GM23248 (cell line): ENCODE data around the gene PARP3. TPM values are rescaled to one million over a fixed set of nuclear protein-coding genes. Genes with fewer than 3 reads are reported as not detected.
A peak's percentile ranks its signal among the peaks of the same experiment; 100 is the strongest.

ENCODE experiments used
- DNase-seq: peaks from one replicate; pipeline ENCODE4 v3.0.0-alpha.2; 2015
- H2AFZ ChIP-seq: fragments of 200-600 bp; sonication (generic); 2 replicates; pipeline ENCODE4 v1.6.1; 2016; ENCODE audit warnings: antibody characterized with exemption
- H3F3A ChIP-seq: fragments of 200-600 bp; sonication (generic); 2 replicates; pipeline ENCODE4 v1.6.1; 2016; ENCODE audit warnings: mild to moderate bottlenecking, antibody characterized with exemption, mixed run types; ENCODE audit not compliant: insufficient read depth
- H3K27ac ChIP-seq: fragments of 200-600 bp; sonication (generic); 2 replicates; pipeline ENCODE4 v1.5.1; 2016; ENCODE audit warnings: mild to moderate bottlenecking
- H3K27me3 ChIP-seq: fragments of 200-600 bp; sonication (generic); replicated peaks from 2 replicates; pipeline ENCODE4 v1.6.1; 2016; ENCODE audit warnings: mild to moderate bottlenecking; ENCODE audit not compliant: insufficient read depth
- H3K36me3 ChIP-seq: fragments of 200-600 bp; sonication (generic); 2 replicates; pipeline ENCODE4 v1.6.1; 2016; ENCODE audit warnings: low read depth, mild to moderate bottlenecking
- H3K4me1 ChIP-seq: fragments of 200-600 bp; sonication (generic); 2 replicates; pipeline ENCODE4 v1.6.1; 2016; ENCODE audit warnings: mild to moderate bottlenecking; ENCODE audit not compliant: insufficient read depth
- H3K4me2 ChIP-seq: fragments of 200-600 bp; sonication (generic); one replicate; pipeline ENCODE4 v1.6.1; 2016; ENCODE audit warnings: mild to moderate bottlenecking; ENCODE audit not compliant: unreplicated experiment
- H3K4me3 ChIP-seq: fragments of 200-600 bp; sonication (generic); 2 replicates; pipeline ENCODE4 v1.5.1; 2016; ENCODE audit warnings: mild to moderate bottlenecking
- H3K79me2 ChIP-seq: fragments of 200-600 bp; sonication (generic); 2 replicates; pipeline ENCODE4 v1.6.1; 2016; ENCODE audit warnings: mild to moderate bottlenecking; ENCODE audit not compliant: insufficient read depth
- H3K9ac ChIP-seq: fragments of 200-600 bp; sonication (generic); 2 replicates; pipeline ENCODE4 v1.6.1; 2016; ENCODE audit warnings: mild to moderate bottlenecking
- H3K9me2 ChIP-seq: fragments of 200-600 bp; sonication (generic); 2 replicates; pipeline ENCODE4 v1.6.1; 2016; ENCODE audit warnings: mixed run types, mild to moderate bottlenecking, moderate library complexity; ENCODE audit not compliant: insufficient read depth
- H3K9me3 ChIP-seq: fragments of 200-600 bp; sonication (generic); one replicate; pipeline ENCODE4 v1.6.1; 2017; ENCODE audit warnings: low read depth
- H4K20me1 ChIP-seq: fragments of 200-600 bp; sonication (generic); 2 replicates; pipeline ENCODE4 v1.6.0; 2016; ENCODE audit not compliant: insufficient read depth
- EZH2 ChIP-seq: fragments of 200-600 bp; sonication (generic); IDR thresholded peaks from 2 replicates; pipeline ENCODE4 v1.6.1; 2018; ENCODE audit warnings: antibody characterized with exemption, mild to moderate bottlenecking; ENCODE audit not compliant: insufficient read depth, poor library complexity, severe bottlenecking
- EZH2phosphoT487 ChIP-seq: fragments of 200-600 bp; sonication (generic); IDR thresholded peaks from 2 replicates; pipeline ENCODE4 v1.6.1; 2018; ENCODE audit warnings: antibody characterized with exemption, moderate library complexity, mild to moderate bottlenecking, low read depth; ENCODE audit not compliant: insufficient read depth
- WGBS, 2 experiments: methylation state at CpG; one replicate each; pipeline ENCODE4 v1.1.6; 2015 to 2017; ENCODE audit warnings: low lambda C conversion rate in 2 of 2, low coverage in 1 of 2; ENCODE audit errors: missing lambda C conversion rate in 2 of 2; 5-methylcytosine and 5-hydroxymethylcytosine counted together
- in situ Hi-C: fragments of 300-500 bp; cut with MboI; formaldehyde crosslinking; loops from 2 replicates; pipeline ENCODE4 v1.15.0; 2020
- polyA plus RNA-seq: library from polyadenylated mRNA; unstranded; fragments of >200 nt; fragmentation: Nextera tagmentation; extraction: Ambion mirVana; gene quantifications from 2 replicates; pipeline ENCODE4 v1.2.1, GENCODE V29; 2016
- total RNA-seq: library from RNA; depleted of rRNA; stranded (reverse); fragments of >200 nt; shearing (Covaris generic); gene quantifications from 2 replicates; pipeline ENCODE4 v1.2.3, GENCODE V29; 2014

The PARP3 gene
- total and polyA plus RNA-seq, 2 experiments from 2014 or later: 60.4 to 80.4 TPM

DNA sequence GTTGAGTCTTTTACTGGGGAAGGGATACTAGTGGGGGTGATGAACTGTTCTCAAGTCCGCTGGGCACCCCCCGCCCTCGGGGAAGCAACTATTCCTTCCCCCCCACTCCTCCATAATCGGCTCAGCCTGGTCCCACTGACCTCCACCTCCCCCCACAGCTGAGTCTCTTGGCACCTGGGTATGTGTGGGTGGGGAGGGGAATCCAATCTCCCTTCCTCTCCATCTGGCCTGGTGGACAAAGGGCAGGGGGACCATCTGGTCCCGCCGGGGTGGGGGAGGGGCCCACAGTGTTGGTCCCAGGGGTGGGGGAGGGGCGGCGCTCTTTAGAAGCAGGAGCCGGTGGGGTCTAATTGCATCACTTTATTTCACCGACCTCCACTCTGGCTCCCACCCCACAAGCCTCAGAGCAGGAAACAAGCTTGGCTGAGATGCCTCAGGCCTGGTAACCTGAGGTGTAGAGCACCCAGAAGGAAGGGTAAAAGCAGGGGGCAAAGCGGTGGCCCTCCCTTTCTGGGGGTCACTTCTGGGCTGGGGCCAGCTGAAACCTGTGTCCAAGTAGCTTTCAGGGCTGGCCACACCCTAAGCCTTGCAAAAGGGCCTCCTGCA lies 26.1 kb downstream of the PARP3 start:
- Histone ChIP-seq H3K27ac (peak overlapping the region; percentile 58), H2AFZ (peak overlapping the region; percentile 67), H3K4me1 (0 out of 2 replicates have a peak, but pooled peaks cover 6% of the 10 kb centered on the region), H4K20me1 (no peaks in the 10 kb centered on the region), H3K4me3 (peak overlapping the region; percentile 87), H3K9ac (peak overlapping the region; percentile 84), H3K79me2 (peaks cover 40% of the 10 kb centered on the region), H3K4me2 (peak overlapping the region; percentile 94), H3K9me2 (no peaks in the 10 kb centered on the region), H3K9me3 (no peaks in the 10 kb centered on the region), H3K36me3 (no peaks in the 10 kb centered on the region), H3K27me3 (no peaks in the 10 kb centered on the region), H3F3A (peaks cover 8% of the 10 kb centered on the region)
- DNase-seq: peak; percentile 34
- no peak for TF ChIP-seq EZH2
- TF ChIP-seq EZH2phosphoT487: no peak
- 16 to 28% methylated on average over 4 to 11 of the region's 11 CpGs for WGBS, 2 experiments
- in situ Hi-C loops: no loop called here

DNA sequence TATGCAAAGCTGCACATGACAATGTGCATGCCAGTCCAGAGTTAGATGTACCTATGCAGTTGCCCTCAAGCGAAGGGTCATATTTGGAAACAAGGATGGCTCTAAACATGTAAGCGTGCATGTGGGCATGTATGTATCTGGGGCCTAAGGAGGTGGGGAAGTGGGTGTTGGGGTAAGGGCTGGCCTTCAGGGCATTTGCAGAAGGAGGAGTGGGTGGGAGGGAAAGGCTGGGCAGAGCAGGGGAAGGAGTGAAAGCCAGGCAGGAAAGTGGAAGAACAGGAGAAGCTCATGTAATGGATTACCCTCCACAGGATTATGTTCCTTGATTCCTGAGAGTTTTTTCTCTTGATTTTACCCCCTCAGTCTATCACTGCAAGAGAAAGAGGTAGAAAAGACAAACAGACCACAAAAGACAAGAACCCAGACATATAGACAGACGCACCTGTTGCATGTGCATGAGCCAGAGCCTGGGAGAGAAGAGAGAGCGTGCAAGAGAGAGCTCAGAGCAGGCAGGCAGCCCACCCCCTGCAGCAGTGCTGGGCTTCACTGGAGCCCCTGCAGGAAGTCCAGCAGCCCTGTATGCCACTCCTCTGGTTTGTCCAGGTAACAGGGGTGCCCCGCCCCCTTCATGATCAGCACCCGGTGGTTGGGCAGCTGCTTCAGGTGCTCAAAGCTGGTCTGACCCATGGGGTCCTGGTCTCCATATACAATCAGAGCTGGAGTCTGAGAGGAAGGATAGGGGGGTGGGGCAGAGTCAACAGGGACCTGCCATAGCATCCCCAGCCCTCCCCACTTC lies 26.9 kb downstream of the PARP3 start:
- Histone ChIP-seq H3K4me1 (peaks cover 7% of the 10 kb centered on the region), H3F3A (peaks cover 8% of the 10 kb centered on the region), H3K4me3 (no peak overlapping the region), H3K9me3 (no peaks in the 10 kb centered on the region), H3K36me3 (no peaks in the 10 kb centered on the region), H3K4me2 (no peak overlapping the region), H3K27ac (no peak overlapping the region), H3K9me2 (no peaks in the 10 kb centered on the region), H3K79me2 (peaks cover 45% of the 10 kb centered on the region), H3K27me3 (no peaks in the 10 kb centered on the region), H3K9ac (no peak overlapping the region), H2AFZ (no peak overlapping the region), H4K20me1 (no peaks in the 10 kb centered on the region)
- in situ Hi-C loops: no loop called here
- DNase-seq: no peak
- TF ChIP-seq EZH2: no peak
- WGBS, 2 experiments: 88 to 92% methylated on average over 6 of the region's 6 CpGs

DNA sequence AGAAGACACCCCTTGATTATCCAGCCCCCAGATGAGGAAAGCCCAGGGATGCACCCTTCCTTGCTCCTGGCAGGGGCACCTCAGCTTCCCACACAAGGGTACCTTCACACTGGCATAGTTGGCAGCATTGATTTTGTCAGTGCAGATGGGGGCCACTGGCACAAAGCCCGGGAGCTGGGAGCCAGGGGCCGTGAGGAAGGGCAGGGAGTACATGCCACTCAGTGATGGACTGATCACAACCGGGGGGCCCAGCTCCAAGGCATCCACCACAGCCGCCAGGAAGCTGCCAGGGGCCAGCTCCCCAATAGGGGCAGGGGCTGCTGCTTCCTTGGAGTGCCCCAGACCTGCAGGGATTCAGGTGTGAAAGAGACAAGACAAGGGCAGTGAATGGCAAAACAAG lies 27.7 kb downstream of the PARP3 start:
- H3K9me3 ChIP-seq: no peaks in the 10 kb centered on the region
- no peaks in the 10 kb centered on the region for H3K36me3 ChIP-seq
- no peak overlapping the region for H3K9ac ChIP-seq
- in situ Hi-C loops: no loop called here
- H3K27ac ChIP-seq: no peak overlapping the region
- TF ChIP-seq EZH2 (no peak), EZH2phosphoT487 (no peak)
- H3K4me1 ChIP-seq: peaks cover 14% of the 10 kb centered on the region
- no peak overlapping the region for H3K4me3 ChIP-seq
- no peak for DNase-seq
- peaks cover 42% of the 10 kb centered on the region for H3K79me2 ChIP-seq
- no peaks in the 10 kb centered on the region for H3K9me2 ChIP-seq
- H4K20me1 ChIP-seq: no peaks in the 10 kb centered on the region
- H3K4me2 ChIP-seq: no peak overlapping the region
- 70 to 77% methylated on average over 4 of the region's 4 CpGs for WGBS, 2 experiments
- H3F3A ChIP-seq: peaks cover 8% of the 10 kb centered on the region
- H3K27me3 ChIP-seq: no peaks in the 10 kb centered on the region
- H2AFZ ChIP-seq: no peak overlapping the region

DNA sequence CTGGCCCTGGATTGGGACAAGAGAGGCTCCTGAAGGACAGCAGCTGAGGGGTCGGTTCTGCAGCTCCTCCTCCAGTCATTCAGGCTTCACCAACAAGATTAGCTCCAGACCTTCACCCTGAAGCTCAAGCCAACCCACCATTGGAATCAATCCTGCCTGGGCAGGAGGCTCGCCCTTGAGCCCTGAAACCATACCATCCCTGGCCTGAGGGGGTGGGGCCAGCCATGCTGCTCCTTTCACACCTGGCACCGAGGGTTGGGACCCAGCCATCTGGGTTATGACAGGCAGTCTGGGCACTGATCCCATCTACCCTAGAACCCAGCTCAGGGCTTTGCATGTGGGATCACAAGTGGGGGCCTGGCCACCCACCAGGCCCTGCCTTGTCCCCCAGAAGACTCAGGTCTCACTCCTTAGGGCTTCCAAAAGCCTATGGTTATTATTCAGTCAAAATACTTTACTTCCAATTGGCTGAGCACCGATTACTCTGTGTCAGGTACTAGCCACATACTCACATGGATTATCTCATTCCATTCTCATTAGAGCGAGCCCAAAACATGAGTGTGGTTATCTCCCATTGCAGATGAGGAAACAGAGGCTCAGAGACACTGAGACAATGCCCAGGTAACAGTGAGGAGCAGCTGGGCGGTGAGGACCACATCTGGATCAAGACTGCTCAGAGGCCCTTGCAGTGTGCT lies 28.6 kb downstream of the PARP3 start:
- Histone ChIP-seq H4K20me1 (no peaks in the 10 kb centered on the region), H3K36me3 (no peaks in the 10 kb centered on the region), H3K9me2 (no peaks in the 10 kb centered on the region), H3K79me2 (peaks cover 33% of the 10 kb centered on the region), H3K4me1 (peaks cover 17% of the 10 kb centered on the region), H2AFZ (no peak overlapping the region), H3K4me3 (no peak overlapping the region), H3K27ac (no peak overlapping the region), H3F3A (peaks cover 13% of the 10 kb centered on the region), H3K4me2 (no peak overlapping the region), H3K9ac (no peak overlapping the region), H3K27me3 (no peaks in the 10 kb centered on the region), H3K9me3 (no peaks in the 10 kb centered on the region)
- TF ChIP-seq EZH2: no peak
- no peak for TF ChIP-seq EZH2phosphoT487
- WGBS, 2 experiments: 59 to 64% methylated on average over 6 of the region's 6 CpGs
- DNase-seq: no peak
- in situ Hi-C loops: no loop called here
